Measurements from ENCODE around the gene TRAF3.

The TRAF3 gene

GRCh38 chr14:102908766-102909455, 131.7 kb downstream of the TRAF3 start:
- no peak for DNase-seq (ENCODE audit: low read depth in 3 of 3)

- no peak for DNase-seq (ENCODE audit: low read depth in 3 of 3)
Measured at GRCh38 chr14:102909462-102909861, 132.2 kb downstream of the TRAF3 start.

- no peak for DNase-seq (ENCODE audit: low read depth in 3 of 3)
Measured at GRCh38 chr14:102909911-102910310, 132.7 kb downstream of the TRAF3 start.

GRCh38 chr14:102910442-102910841, 133.2 kb downstream of the TRAF3 start:
- DNase-seq (ENCODE audit: low read depth in 3 of 3): no peak

GRCh38 chr14:102911541-102911951, 134.3 kb downstream of the TRAF3 start:
- DNase-seq (ENCODE audit: low read depth in 3 of 3): no peak

- DNase-seq (ENCODE audit: low read depth in 3 of 3): no peak
Measured at GRCh38 chr14:102911991-102912761, 134.9 kb downstream of the TRAF3 start.

GRCh38 chr14:102913341-102914211, 136.3 kb downstream of the TRAF3 start:
- no peak for DNase-seq (ENCODE audit: low read depth in 3 of 3)

- no peak for DNase-seq (ENCODE audit: low read depth in 3 of 3)
Measured at GRCh38 chr14:102914474-102915291, 137.4 kb downstream of the TRAF3 start.

GRCh38 chr14:102915292-102916110, 138.3 kb downstream of the TRAF3 start:
- no peak for DNase-seq (ENCODE audit: low read depth in 3 of 3)

- no peak for DNase-seq (ENCODE audit: low read depth in 3 of 3)
Measured at GRCh38 chr14:102916347-102917055, 139.3 kb downstream of the TRAF3 start.

GRCh38 chr14:102917056-102917385, 139.8 kb downstream of the TRAF3 start:
- no peak for DNase-seq (ENCODE audit: low read depth in 3 of 3)

GRCh38 chr14:102917469-102918211, 140.4 kb downstream of the TRAF3 start:
- peak; percentile 18 to 45 (median 35) for DNase-seq (ENCODE audit: low read depth in 3 of 3)

GRCh38 chr14:102918438-102918837, 141.2 kb downstream of the TRAF3 start:
- DNase-seq (ENCODE audit: low read depth in 3 of 3): no peak

GRCh38 chr14:102920273-102920997, 143.2 kb downstream of the TRAF3 start:
- DNase-seq (ENCODE audit: low read depth in 3 of 3): no peak

GRCh38 chr14:102920998-102921304, 143.7 kb downstream of the TRAF3 start:
- no peak for DNase-seq (ENCODE audit: low read depth in 3 of 3)

GRCh38 chr14:102922490-102923200, 145.4 kb downstream of the TRAF3 start, which contains the start of gene AMN:
TSS of gene AMN (plus strand) at chr14:102922663. CDS start at chr14:102922689, 26 bp downstream.
- no peak for DNase-seq (ENCODE audit: low read depth in 3 of 3)

- no peak for DNase-seq (ENCODE audit: low read depth in 3 of 3)
Measured at GRCh38 chr14:102923201-102923924, 146.1 kb downstream of the TRAF3 start.
